NCI-H1417 treated with DMSO at 0.1 percent for 48 hours (cell line): ENCODE results near the gene FHIT.

Experiments
- DNase-seq: peaks from one replicate; lab custom pipeline; 2025; lab: John Stamatoyannopoulos, UW

FHIT gene

GRCh38 chr3:60325610-60326170, 925.6 kb downstream of the FHIT start:
- no peak for DNase-seq

- no peak for DNase-seq
Observed at GRCh38 chr3:60323651-60324050, 927.6 kb downstream of the FHIT start.

GRCh38 chr3:60323180-60323579, 928.1 kb downstream of the FHIT start:
- no peak for DNase-seq

- no peak for DNase-seq
Observed at GRCh38 chr3:60322298-60322856, 928.9 kb downstream of the FHIT start.

- DNase-seq, result no peak
Observed at GRCh38 chr3:60319179-60319858, 931.9 kb downstream of the FHIT start.

- no peak for DNase-seq
Observed at GRCh38 chr3:60316121-60316797, 935.0 kb downstream of the FHIT start.

- DNase-seq, result no peak
Observed at GRCh38 chr3:60313951-60314461, 937.2 kb downstream of the FHIT start.

- DNase-seq, result no peak
Observed at GRCh38 chr3:60313231-60313798, 937.9 kb downstream of the FHIT start.

GRCh38 chr3:60309539-60310268, 941.5 kb downstream of the FHIT start:
- DNase-seq, result no peak

- peak; percentile 61 for DNase-seq
Observed at GRCh38 chr3:60308808-60309207, 942.4 kb downstream of the FHIT start.

GRCh38 chr3:60307562-60308199, 943.6 kb downstream of the FHIT start:
- no peak for DNase-seq

GRCh38 chr3:60304112-60304511, 947.1 kb downstream of the FHIT start:
- DNase-seq, result no peak

- DNase-seq, result no peak
Observed at GRCh38 chr3:60303160-60303559, 948.1 kb downstream of the FHIT start.

- no peak for DNase-seq
Observed at GRCh38 chr3:60301142-60301541, 950.1 kb downstream of the FHIT start.

- DNase-seq, result no peak
Observed at GRCh38 chr3:60298141-60298540, 953.1 kb downstream of the FHIT start.

- DNase-seq, result no peak
Observed at GRCh38 chr3:60294181-60294580, 957.1 kb downstream of the FHIT start.

GRCh38 chr3:60291115-60291514, 960.1 kb downstream of the FHIT start:
- no peak for DNase-seq

- DNase-seq, result no peak
Observed at GRCh38 chr3:60290122-60290492, 961.1 kb downstream of the FHIT start.

GRCh38 chr3:60289341-60290121, 961.7 kb downstream of the FHIT start:
- no peak for DNase-seq

GRCh38 chr3:60282866-60283265, 968.4 kb downstream of the FHIT start:
- DNase-seq, result no peak

- DNase-seq, result no peak
Observed at GRCh38 chr3:60281970-60282369, 969.3 kb downstream of the FHIT start.
